A549 (cell line): ENCODE measurements around the gene SNX5. TPM values are rescaled to one million over a fixed set of nuclear protein-coding genes. Genes with fewer than 3 reads are reported as not detected.
A peak's percentile ranks its signal among the peaks of the same experiment; 100 is the strongest.

Experiments
- ATAC-seq, 2 experiments: fragments of 200-7000 bp in 1 of 2; fragments of >200 bp in 1 of 2; cut with Nextera tagmentation in 1 of 2; cut with Tn5 transposase in 1 of 2; 3 replicates each; pipeline versions ENCODE4 v1.8.0 to v1.9.1; 2018 to 2020; ENCODE audit warnings: mild to moderate bottlenecking in 1 of 2, moderate library complexity in 1 of 2
- CTCF ChIA-PET: fragments of 300-600 bp; sonication (Branson Sonifier 250); formaldehyde crosslinking; extraction: SDS; loops from one replicate; lab custom pipeline; 2021; ENCODE audit warnings: antibody characterized with exemption, inconsistent platforms; lab: Yijun Ruan, JAX
- POLR2A ChIA-PET: fragments of 350-600 bp; formaldehyde crosslinking; extraction: SDS; loops from one replicate; lab custom pipeline; 2021; ENCODE audit warnings: antibody characterized with exemption, inconsistent platforms; lab: Yijun Ruan, JAX
- DNase-seq, 2 experiments: peaks; one replicate each; pipeline versions ENCODE4 v3.0.0 to v3.0.0-alpha.2; 2011 to 2016; ENCODE audit warnings: low read depth in 1 of 2, low spot score in 1 of 2
- FAIRE-seq: peaks from 2 replicates; lab custom pipeline; 2011; peaks lifted over from hg19 to GRCh38; lab: Jason Lieb, UNC
- H3K27ac ChIP-seq, 2 experiments: fragments of >200 bp; sonication (Bioruptor Twin); formaldehyde crosslinking; 3 replicates each; pipeline ENCODE4 v1.5.1; 2016 to 2017
- H3K4me1 ChIP-seq: fragments of >200 bp; sonication (Bioruptor Twin); formaldehyde crosslinking; 3 replicates; pipeline ENCODE4 v1.6.1; 2016
- H3K4me2 ChIP-seq: fragments of >200 bp; sonication (Bioruptor Twin); formaldehyde crosslinking; 3 replicates; pipeline ENCODE4 v1.6.1; 2016
- H3K4me3 ChIP-seq: fragments of >200 bp; sonication (Bioruptor Twin); formaldehyde crosslinking; 3 replicates; pipeline ENCODE4 v1.5.1; 2016
- H3K9me3 ChIP-seq: fragments of >200 bp; sonication (Bioruptor Twin); formaldehyde crosslinking; 3 replicates; pipeline ENCODE4 v1.6.1; 2016
- BHLHE40 ChIP-seq: IDR thresholded peaks from 2 replicates; pipeline ENCODE4 v1.6.1; 2012; ENCODE audit warnings: low read depth, low read length, inconsistent platforms
- CBX2 ChIP-seq: fragments of 200-600 bp; sonication (generic); IDR thresholded peaks from 2 replicates; pipeline ENCODE4 v1.6.1; 2016; ENCODE audit warnings: low read depth, mild to moderate bottlenecking, borderline replicate concordance
- CEBPB ChIP-seq, 2 experiments: fragments of >200 bp in 1 of 2; sonication (Bioruptor Twin) in 1 of 2; formaldehyde crosslinking in 1 of 2; IDR thresholded peaks; 2 replicates each; pipeline ENCODE4 v1.6.1; 2012 to 2016
- EHMT2 ChIP-seq: fragments of 200-600 bp; sonication (generic); IDR thresholded peaks from 2 replicates; pipeline ENCODE4 v1.6.1; 2016; ENCODE audit warnings: antibody characterized with exemption, low read depth, mild to moderate bottlenecking, moderate library complexity
- GATA3 ChIP-seq: IDR thresholded peaks from 2 replicates; pipeline ENCODE4 v1.6.1; 2012; ENCODE audit warnings: borderline replicate concordance
- HEYL ChIP-seq: fragments of 250-450 bp; sonication (Bioruptor Pico); IDR thresholded peaks from 2 replicates; pipeline ENCODE4 v1.8.0; 2021; ENCODE audit warnings: mild to moderate bottlenecking, moderate library complexity
- HOXB13 ChIP-seq: fragments of 250-450 bp; sonication (Bioruptor Pico); IDR thresholded peaks from 2 replicates; pipeline ENCODE4 v1.5.0; 2020; ENCODE audit warnings: low read depth, mild to moderate bottlenecking, moderate library complexity
- KDM1A ChIP-seq: fragments of 200-600 bp; sonication (generic); IDR thresholded peaks from 2 replicates; pipeline ENCODE4 v1.6.1; 2016; ENCODE audit warnings: low read depth, mild to moderate bottlenecking
- MYC ChIP-seq: IDR thresholded peaks from 2 replicates; pipeline ENCODE4 v1.6.1; 2012; ENCODE audit warnings: mild to moderate bottlenecking, inconsistent platforms, low read length, improper control_type of control experiment, borderline replicate concordance
- NPAS2 ChIP-seq: fragments of 250-450 bp; sonication (Bioruptor Pico); IDR thresholded peaks from 2 replicates; pipeline ENCODE4 v1.8.0; 2022; ENCODE audit warnings: mild to moderate bottlenecking, moderate library complexity, borderline replicate concordance
- NR3C1 ChIP-seq: fragments of >200 bp; sonication (Bioruptor Twin); formaldehyde crosslinking; IDR thresholded peaks from 3 replicates; pipeline ENCODE4 v1.6.1; 2017
- RARB ChIP-seq: fragments of 250-450 bp; sonication (Bioruptor Pico); IDR thresholded peaks from 2 replicates; pipeline ENCODE4 v1.8.0; 2021; ENCODE audit warnings: mild to moderate bottlenecking, moderate library complexity
- SMC3 ChIP-seq: fragments of >200 bp; sonication (Bioruptor Twin); formaldehyde crosslinking; IDR thresholded peaks from 3 replicates; pipeline ENCODE4 v1.6.1; 2018; ENCODE audit warnings: inconsistent platforms
- TFCP2L1 ChIP-seq: fragments of 250-450 bp; sonication (Bioruptor Pico); IDR thresholded peaks from 2 replicates; pipeline ENCODE4 v1.5.0; 2021; ENCODE audit warnings: mild to moderate bottlenecking
- ZSCAN20 ChIP-seq: fragments of 250-450 bp; sonication (Bioruptor Pico); IDR thresholded peaks from 2 replicates; pipeline ENCODE4 v1.8.0; 2022; ENCODE audit warnings: mild to moderate bottlenecking, moderate library complexity
- WGBS: methylation state at CpG from one replicate; pipeline ENCODE4 v1.1.6; 2017; ENCODE audit errors: missing lambda C conversion rate; 5-methylcytosine and 5-hydroxymethylcytosine counted together
- polyA plus RNA-seq, 4 experiments: library from polyadenylated mRNA; depleted of rRNA in 3 of 4; stranded (reverse); fragments of >200 nt; fragmentation: RNase III in 1 of 4; extraction: RNeasy Plus Mini Kit Qiagen cat#74134 plus additional on column Dnase treatment in 1 of 4; gene quantifications; 2 replicates in 3 of 4; 3 replicates in 1 of 4; pipeline ENCODE4 v1.2.3, GENCODE V29; 2011 to 2017
- TF ChIP-seq, protein P1 (sequence below): fragments of 250-450 bp; sonication (Bioruptor Pico); IDR thresholded peaks from 2 replicates; pipeline ENCODE4 v1.5.0; 2021; ENCODE audit warnings: mild to moderate bottlenecking, moderate library complexity, borderline replicate concordance
- TF ChIP-seq, protein P2 (sequence below): IDR thresholded peaks from 2 replicates; pipeline ENCODE4 v1.6.1; 2012
- TF ChIP-seq, protein P3 (sequence below): IDR thresholded peaks from 2 replicates; pipeline ENCODE4 v1.6.1; 2012; ENCODE audit warnings: low read depth, borderline replicate concordance
- TF ChIP-seq, protein P4 (sequence below): fragments of 200-600 bp; sonication (generic); IDR thresholded peaks from 2 replicates; pipeline ENCODE4 v1.6.1; 2016; ENCODE audit warnings: antibody characterized with exemption, mild to moderate bottlenecking, moderate library complexity
- TF ChIP-seq, protein P5 (sequence below): fragments of >200 bp; sonication (Bioruptor Twin); formaldehyde crosslinking; IDR thresholded peaks from 3 replicates; pipeline ENCODE4 v1.5.1; 2016
- TF ChIP-seq, protein P6 (sequence below): IDR thresholded peaks from 2 replicates; pipeline ENCODE4 v1.6.1; 2012

SNX5 gene
- polyA plus RNA-seq, 2 of the 4 experiments (the other 2 are of a cell fraction), result 225 to 342 TPM

DNA sequence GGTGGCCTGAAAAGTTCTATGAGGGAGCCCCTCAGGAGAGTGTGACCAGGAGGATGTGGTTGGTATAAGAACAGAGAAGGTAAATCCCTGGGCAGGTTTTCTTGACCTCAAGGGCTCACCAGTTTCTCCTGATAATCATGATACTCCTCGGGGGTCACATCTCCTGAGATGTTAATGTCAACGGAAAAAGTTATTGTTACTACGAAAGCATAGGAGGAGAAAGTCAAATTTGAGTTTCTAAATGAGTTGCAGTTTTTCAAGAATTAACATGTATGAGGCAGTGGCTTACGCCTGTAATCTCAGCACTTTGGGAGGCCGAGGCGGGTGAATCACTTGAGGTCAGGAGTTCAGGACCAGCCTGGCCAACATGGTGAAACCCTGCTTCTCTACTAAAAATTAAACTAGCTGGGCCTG lies 23.6 kb upstream of the SNX5 start:
- ATAC-seq (no peak), FAIRE-seq (no peak), DNase-seq (no peak)
- ChIA-PET POLR2A (no interaction called here), CTCF (interaction anchor here (0.7 to 2.2 kb wide), 4 partner anchors 54 to 374 kb away, joined by 3 to 9 read pairs (median 4); no protein-coding TSS in a partner anchor)
- Histone ChIP-seq H3K27ac (no peak overlapping the region), H3K4me2 (no peak overlapping the region), H3K4me3 (no peak overlapping the region), H3K9me3 (no peaks in the 10 kb centered on the region), H3K4me1 (peaks cover 3% of the 10 kb centered on the region; the same call in 1 of the 3 replicates)
- 81% methylated on average over 6 of the region's 6 CpGs for WGBS
- TF ChIP-seq, protein P1, sequence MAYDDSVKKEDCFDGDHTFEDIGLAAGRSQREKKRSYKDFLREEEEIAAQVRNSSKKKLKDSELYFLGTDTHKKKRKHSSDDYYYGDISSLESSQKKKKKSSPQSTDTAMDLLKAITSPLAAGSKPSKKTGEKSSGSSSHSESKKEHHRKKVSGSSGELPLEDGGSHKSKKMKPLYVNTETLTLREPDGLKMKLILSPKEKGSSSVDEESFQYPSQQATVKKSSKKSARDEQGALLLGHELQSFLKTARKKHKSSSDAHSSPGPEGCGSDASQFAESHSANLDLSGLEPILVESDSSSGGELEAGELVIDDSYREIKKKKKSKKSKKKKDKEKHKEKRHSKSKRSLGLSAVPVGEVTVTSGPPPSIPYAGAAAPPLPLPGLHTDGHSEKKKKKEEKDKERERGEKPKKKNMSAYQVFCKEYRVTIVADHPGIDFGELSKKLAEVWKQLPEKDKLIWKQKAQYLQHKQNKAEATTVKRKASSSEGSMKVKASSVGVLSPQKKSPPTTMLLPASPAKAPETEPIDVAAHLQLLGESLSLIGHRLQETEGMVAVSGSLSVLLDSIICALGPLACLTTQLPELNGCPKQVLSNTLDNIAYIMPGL, result no peak
- TF ChIP-seq HEYL (CRISPR knock-in tag), result no peak
- TF ChIP-seq, protein P2, sequence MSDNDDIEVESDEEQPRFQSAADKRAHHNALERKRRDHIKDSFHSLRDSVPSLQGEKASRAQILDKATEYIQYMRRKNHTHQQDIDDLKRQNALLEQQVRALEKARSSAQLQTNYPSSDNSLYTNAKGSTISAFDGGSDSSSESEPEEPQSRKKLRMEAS, result no peak
- no peak for TF ChIP-seq CBX2
- TF ChIP-seq, protein P3, sequence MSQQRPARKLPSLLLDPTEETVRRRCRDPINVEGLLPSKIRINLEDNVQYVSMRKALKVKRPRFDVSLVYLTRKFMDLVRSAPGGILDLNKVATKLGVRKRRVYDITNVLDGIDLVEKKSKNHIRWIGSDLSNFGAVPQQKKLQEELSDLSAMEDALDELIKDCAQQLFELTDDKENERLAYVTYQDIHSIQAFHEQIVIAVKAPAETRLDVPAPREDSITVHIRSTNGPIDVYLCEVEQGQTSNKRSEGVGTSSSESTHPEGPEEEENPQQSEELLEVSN, result no peak
- TF ChIP-seq BHLHE40, result no peak
- TF ChIP-seq TFCP2L1 (CRISPR knock-in tag), result no peak

DNA sequence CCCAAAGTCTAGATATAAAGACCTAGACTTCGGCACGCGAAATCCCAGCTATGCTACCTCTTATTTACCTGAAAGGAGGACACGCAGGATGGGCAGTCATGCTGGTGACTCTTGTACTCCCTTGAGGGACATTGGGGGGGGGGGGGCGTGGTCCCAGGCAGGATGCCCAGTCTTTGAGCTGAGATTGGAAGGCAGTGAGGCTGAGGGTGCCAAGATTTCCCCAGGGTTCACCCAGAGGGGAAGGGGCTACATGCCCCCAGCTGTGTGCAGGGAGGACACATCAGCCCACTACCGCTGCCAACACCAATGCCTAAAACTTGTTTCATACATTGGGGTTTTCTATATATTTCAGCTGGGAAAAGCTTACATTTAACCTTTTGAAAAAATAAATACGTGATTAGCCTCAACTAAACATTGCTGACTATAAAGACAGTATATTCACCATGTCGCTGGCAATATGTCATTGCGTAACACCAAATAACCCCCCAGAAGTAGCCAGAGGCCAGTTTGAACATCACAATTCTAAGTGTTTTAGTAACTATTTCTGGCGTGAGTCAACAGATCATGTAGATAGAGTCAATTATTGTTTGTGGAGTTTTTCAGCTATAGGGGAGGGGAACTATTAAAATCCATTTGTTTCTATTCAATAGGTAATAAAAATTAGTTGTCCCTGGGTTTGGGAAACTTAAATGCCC lies 21.8 kb upstream of the SNX5 start:
- Histone ChIP-seq H3K4me2 (no peak overlapping the region), H3K9me3 (no peaks in the 10 kb centered on the region), H3K4me3 (no peak overlapping the region), H3K4me1 (peaks cover 6% of the 10 kb centered on the region; the same call in 1 of the 3 replicates), H3K27ac (no peak overlapping the region)
- FAIRE-seq (no peak), DNase-seq (no peak), ATAC-seq (no peak)
- 83% methylated on average over 10 of the region's 10 CpGs for WGBS
- ChIA-PET CTCF (interaction anchor here (0.8 to 2.2 kb wide), 2 partner anchors 52 to 68 kb away, joined by 3 to 9 read pairs; no protein-coding TSS in a partner anchor), POLR2A (no interaction called here)
- TF ChIP-seq HOXB13 (CRISPR knock-in tag), result no peak
- peak; percentile 62 to 73; a peak in 3 of 4 replicates for TF ChIP-seq CEBPB (IDR thresholded peaks at IDR 0.05)

DNA sequence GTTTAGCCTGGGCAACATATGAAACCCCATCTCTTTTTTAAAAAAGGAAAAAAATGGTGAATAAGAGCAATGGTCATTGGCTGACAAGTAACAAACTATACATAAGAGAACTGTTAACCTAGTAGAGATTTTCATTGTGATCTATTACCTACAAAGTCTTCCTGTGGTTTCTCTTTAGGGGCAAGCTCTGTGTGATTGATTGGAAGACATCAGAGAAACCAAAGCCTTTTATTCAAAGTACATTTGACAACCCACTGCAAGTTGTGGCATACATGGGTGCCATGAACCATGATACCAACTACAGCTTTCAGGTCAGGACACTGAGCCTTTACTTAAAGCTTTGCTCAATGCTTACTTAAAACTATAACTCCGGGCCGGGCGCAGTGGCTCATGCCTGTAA lies 19.4 kb upstream of the SNX5 start:
- WGBS, result 97% methylated on average over 3 of the region's 3 CpGs
- H3K4me1 ChIP-seq, result peaks cover 7% of the 10 kb centered on the region; the same call in 1 of the 3 replicates
- POLR2A ChIA-PET, result interaction anchor here (0.7 kb wide), 1 partner anchor 19 kb away, joined by 3 read pairs; the partner anchor contains the start of gene MGME1
- no peak for DNase-seq
- CTCF ChIA-PET, result interaction anchor here (5.3 kb wide), 1 partner anchor 7 kb away, joined by 36 read pairs; no protein-coding TSS in a partner anchor
- FAIRE-seq, result no peak
- H3K4me3 ChIP-seq, result no peak overlapping the region
- no peak overlapping the region for H3K27ac ChIP-seq
- ATAC-seq, result no peak
- no peaks in the 10 kb centered on the region for H3K9me3 ChIP-seq
- H3K4me2 ChIP-seq, result no peak overlapping the region
- TF ChIP-seq, protein P2, result no peak
- TF ChIP-seq EHMT2 (no peak), NPAS2 (CRISPR knock-in tag) (no peak), SMC3 (no peak), RARB (CRISPR knock-in tag) (no peak), MYC (no peak), BHLHE40 (no peak), CBX2 (no peak), ZSCAN20 (CRISPR knock-in tag) (no peak), KDM1A (no peak), NR3C1 (no peak), GATA3 (no peak), HEYL (CRISPR knock-in tag) (no peak)
- TF ChIP-seq, protein P4, sequence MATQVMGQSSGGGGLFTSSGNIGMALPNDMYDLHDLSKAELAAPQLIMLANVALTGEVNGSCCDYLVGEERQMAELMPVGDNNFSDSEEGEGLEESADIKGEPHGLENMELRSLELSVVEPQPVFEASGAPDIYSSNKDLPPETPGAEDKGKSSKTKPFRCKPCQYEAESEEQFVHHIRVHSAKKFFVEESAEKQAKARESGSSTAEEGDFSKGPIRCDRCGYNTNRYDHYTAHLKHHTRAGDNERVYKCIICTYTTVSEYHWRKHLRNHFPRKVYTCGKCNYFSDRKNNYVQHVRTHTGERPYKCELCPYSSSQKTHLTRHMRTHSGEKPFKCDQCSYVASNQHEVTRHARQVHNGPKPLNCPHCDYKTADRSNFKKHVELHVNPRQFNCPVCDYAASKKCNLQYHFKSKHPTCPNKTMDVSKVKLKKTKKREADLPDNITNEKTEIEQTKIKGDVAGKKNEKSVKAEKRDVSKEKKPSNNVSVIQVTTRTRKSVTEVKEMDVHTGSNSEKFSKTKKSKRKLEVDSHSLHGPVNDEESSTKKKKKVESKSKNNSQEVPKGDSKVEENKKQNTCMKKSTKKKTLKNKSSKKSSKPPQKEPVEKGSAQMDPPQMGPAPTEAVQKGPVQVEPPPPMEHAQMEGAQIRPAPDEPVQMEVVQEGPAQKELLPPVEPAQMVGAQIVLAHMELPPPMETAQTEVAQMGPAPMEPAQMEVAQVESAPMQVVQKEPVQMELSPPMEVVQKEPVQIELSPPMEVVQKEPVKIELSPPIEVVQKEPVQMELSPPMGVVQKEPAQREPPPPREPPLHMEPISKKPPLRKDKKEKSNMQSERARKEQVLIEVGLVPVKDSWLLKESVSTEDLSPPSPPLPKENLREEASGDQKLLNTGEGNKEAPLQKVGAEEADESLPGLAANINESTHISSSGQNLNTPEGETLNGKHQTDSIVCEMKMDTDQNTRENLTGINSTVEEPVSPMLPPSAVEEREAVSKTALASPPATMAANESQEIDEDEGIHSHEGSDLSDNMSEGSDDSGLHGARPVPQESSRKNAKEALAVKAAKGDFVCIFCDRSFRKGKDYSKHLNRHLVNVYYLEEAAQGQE, result no peak
- TF ChIP-seq, protein P5, sequence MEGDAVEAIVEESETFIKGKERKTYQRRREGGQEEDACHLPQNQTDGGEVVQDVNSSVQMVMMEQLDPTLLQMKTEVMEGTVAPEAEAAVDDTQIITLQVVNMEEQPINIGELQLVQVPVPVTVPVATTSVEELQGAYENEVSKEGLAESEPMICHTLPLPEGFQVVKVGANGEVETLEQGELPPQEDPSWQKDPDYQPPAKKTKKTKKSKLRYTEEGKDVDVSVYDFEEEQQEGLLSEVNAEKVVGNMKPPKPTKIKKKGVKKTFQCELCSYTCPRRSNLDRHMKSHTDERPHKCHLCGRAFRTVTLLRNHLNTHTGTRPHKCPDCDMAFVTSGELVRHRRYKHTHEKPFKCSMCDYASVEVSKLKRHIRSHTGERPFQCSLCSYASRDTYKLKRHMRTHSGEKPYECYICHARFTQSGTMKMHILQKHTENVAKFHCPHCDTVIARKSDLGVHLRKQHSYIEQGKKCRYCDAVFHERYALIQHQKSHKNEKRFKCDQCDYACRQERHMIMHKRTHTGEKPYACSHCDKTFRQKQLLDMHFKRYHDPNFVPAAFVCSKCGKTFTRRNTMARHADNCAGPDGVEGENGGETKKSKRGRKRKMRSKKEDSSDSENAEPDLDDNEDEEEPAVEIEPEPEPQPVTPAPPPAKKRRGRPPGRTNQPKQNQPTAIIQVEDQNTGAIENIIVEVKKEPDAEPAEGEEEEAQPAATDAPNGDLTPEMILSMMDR, result no peak
- TF ChIP-seq, protein P3, result no peak
- TF ChIP-seq, protein P6, sequence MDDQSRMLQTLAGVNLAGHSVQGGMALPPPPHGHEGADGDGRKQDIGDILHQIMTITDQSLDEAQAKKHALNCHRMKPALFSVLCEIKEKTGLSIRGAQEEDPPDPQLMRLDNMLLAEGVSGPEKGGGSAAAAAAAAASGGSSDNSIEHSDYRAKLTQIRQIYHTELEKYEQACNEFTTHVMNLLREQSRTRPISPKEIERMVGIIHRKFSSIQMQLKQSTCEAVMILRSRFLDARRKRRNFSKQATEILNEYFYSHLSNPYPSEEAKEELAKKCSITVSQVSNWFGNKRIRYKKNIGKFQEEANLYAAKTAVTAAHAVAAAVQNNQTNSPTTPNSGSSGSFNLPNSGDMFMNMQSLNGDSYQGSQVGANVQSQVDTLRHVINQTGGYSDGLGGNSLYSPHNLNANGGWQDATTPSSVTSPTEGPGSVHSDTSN, result no peak
